Uterus (tissue), 2 donors: ENCODE data around the gene SLC22A12.

ENCODE experiments used
- CTCF ChIP-seq, 4 experiments: fragments of 200-600 bp in 2 of 4; fragments of 450-650 bp in 2 of 4; sonication (generic) in 2 of 4; IDR thresholded peaks; one replicate each; pipeline ENCODE4 v1.5.1; 2016 to 2019; ENCODE audit warnings: antibody characterized with exemption in 4 of 4, mild to moderate bottlenecking in 2 of 4, moderate library complexity in 1 of 4
- POLR2A ChIP-seq, 2 donors: fragments of 450-650 bp; IDR thresholded peaks; one replicate each; pipeline ENCODE4 v1.6.1; 2016; ENCODE audit warnings: antibody characterized with exemption in 2 of 2, mild to moderate bottlenecking in 1 of 2, moderate library complexity in 1 of 2

GRCh38 chr11:64546176-64546575 lies 44.8 kb upstream of the SLC22A12 start:
- TF ChIP-seq CTCF (IDR thresholded peaks at IDR 0.05) (no peak), POLR2A (IDR thresholded peaks at IDR 0.05) (no peak)
